SK-N-SH (cell line): ENCODE measurements around the gene TMEM131.

Source experiments
- EP300 ChIP-seq, 2 experiments: IDR thresholded peaks; 2 replicates each; pipeline versions ENCODE4 v1.4.0 to v1.6.1; 2012; ENCODE audit warnings: borderline replicate concordance in 1 of 2, low read depth in 1 of 2, low read length in 1 of 2
- POLR2AphosphoS5 ChIP-seq: IDR thresholded peaks from 2 replicates; pipeline ENCODE4 v1.6.1; 2012; ENCODE audit warnings: low read depth, low read length
- YY1 ChIP-seq: IDR thresholded peaks from 2 replicates; pipeline ENCODE4 v1.4.0; 2012; ENCODE audit warnings: low read depth, mild to moderate bottlenecking
- TF ChIP-seq, protein P1 (sequence below): fragments of 200-600 bp; sonication (generic); IDR thresholded peaks from 2 replicates; pipeline ENCODE4 v1.6.1; 2017; ENCODE audit warnings: antibody characterized with exemption, mild to moderate bottlenecking, moderate library complexity
- TF ChIP-seq, protein P2 (sequence below): IDR thresholded peaks from 2 replicates; pipeline ENCODE4 v1.4.0; 2012; ENCODE audit warnings: low read depth
- TF ChIP-seq, protein P3 (sequence below): IDR thresholded peaks from 2 replicates; pipeline ENCODE4 v1.6.1; 2012; ENCODE audit warnings: mild to moderate bottlenecking, low read depth, low read length, moderate library complexity
- TF ChIP-seq, protein P4 (sequence below): IDR thresholded peaks from 2 replicates; pipeline ENCODE4 v1.4.0; 2012; ENCODE audit warnings: low read depth, borderline replicate concordance

DNA sequence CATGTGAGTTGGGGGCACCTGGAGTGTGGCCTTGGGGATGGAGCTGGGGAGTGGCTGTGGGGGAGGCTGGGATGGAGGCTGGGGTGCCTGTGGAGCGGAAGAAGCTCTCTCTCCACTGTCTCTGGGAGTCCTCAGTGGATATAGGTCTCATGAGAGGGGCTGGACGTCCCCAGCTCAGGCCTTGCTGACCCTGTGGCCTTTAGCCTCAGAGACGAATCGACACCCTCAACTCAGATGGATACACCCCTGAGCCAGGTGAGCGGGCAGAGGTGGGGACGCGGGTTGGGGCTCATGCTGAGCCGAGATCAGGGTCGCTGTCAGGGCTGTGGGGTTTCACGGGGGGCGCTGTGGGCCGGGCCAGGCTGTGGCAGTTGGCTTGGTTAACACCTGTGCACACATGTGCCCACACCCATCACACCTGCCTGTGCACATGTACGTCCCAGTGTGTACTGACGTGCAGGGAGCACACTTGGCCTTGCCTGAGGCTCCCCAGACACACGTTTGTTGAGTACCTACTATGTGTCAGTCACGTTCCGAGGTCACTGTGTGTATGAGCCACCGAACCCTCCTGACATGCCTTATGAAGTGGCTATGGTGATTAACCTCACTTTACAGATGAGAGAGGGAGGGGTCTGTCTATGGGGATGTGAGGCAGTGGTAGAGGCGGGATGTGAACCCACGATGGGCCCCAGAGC is 262.3 kb downstream of the TMEM131 start:
- TF ChIP-seq, protein P1, sequence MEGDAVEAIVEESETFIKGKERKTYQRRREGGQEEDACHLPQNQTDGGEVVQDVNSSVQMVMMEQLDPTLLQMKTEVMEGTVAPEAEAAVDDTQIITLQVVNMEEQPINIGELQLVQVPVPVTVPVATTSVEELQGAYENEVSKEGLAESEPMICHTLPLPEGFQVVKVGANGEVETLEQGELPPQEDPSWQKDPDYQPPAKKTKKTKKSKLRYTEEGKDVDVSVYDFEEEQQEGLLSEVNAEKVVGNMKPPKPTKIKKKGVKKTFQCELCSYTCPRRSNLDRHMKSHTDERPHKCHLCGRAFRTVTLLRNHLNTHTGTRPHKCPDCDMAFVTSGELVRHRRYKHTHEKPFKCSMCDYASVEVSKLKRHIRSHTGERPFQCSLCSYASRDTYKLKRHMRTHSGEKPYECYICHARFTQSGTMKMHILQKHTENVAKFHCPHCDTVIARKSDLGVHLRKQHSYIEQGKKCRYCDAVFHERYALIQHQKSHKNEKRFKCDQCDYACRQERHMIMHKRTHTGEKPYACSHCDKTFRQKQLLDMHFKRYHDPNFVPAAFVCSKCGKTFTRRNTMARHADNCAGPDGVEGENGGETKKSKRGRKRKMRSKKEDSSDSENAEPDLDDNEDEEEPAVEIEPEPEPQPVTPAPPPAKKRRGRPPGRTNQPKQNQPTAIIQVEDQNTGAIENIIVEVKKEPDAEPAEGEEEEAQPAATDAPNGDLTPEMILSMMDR: no peak
- TF ChIP-seq, protein P2, sequence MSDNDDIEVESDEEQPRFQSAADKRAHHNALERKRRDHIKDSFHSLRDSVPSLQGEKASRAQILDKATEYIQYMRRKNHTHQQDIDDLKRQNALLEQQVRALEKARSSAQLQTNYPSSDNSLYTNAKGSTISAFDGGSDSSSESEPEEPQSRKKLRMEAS: no peak
- no peak for TF ChIP-seq POLR2AphosphoS5
- TF ChIP-seq EP300 (IDR thresholded peaks at IDR 0.05; ENCODE audit: borderline replicate concordance in 1 of 2, low read depth in 1 of 2, low read length in 1 of 2): no peak
- TF ChIP-seq, protein P3, sequence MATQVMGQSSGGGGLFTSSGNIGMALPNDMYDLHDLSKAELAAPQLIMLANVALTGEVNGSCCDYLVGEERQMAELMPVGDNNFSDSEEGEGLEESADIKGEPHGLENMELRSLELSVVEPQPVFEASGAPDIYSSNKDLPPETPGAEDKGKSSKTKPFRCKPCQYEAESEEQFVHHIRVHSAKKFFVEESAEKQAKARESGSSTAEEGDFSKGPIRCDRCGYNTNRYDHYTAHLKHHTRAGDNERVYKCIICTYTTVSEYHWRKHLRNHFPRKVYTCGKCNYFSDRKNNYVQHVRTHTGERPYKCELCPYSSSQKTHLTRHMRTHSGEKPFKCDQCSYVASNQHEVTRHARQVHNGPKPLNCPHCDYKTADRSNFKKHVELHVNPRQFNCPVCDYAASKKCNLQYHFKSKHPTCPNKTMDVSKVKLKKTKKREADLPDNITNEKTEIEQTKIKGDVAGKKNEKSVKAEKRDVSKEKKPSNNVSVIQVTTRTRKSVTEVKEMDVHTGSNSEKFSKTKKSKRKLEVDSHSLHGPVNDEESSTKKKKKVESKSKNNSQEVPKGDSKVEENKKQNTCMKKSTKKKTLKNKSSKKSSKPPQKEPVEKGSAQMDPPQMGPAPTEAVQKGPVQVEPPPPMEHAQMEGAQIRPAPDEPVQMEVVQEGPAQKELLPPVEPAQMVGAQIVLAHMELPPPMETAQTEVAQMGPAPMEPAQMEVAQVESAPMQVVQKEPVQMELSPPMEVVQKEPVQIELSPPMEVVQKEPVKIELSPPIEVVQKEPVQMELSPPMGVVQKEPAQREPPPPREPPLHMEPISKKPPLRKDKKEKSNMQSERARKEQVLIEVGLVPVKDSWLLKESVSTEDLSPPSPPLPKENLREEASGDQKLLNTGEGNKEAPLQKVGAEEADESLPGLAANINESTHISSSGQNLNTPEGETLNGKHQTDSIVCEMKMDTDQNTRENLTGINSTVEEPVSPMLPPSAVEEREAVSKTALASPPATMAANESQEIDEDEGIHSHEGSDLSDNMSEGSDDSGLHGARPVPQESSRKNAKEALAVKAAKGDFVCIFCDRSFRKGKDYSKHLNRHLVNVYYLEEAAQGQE: no peak
- TF ChIP-seq, protein P4, sequence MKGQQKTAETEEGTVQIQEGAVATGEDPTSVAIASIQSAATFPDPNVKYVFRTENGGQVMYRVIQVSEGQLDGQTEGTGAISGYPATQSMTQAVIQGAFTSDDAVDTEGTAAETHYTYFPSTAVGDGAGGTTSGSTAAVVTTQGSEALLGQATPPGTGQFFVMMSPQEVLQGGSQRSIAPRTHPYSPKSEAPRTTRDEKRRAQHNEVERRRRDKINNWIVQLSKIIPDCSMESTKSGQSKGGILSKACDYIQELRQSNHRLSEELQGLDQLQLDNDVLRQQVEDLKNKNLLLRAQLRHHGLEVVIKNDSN: no peak
- TF ChIP-seq YY1: no peak
